Tongue (tissue), 2 donors: Measurements from ENCODE around the gene CCL18. TPM values are rescaled to one million over a fixed set of nuclear protein-coding genes. Genes with fewer than 3 reads are reported as not detected.
"Not testable (repeated sequence)": the region's sequence is repeated elsewhere in the genome, so short reads cannot be mapped to it uniquely, and the experiment has no call there.

Source experiments
- DNase-seq: peaks from one replicate; pipeline ENCODE4 v3.0.0-alpha.2; 2015
- total RNA-seq: library from RNA; depleted of rRNA; stranded (reverse); fragments of >200 nt; gene quantifications from one replicate; pipeline ENCODE4 v1.2.3, GENCODE V29; 2014

The CCL18 gene
- total RNA-seq, 1 donor from 2014 or later: not detected

DNA sequence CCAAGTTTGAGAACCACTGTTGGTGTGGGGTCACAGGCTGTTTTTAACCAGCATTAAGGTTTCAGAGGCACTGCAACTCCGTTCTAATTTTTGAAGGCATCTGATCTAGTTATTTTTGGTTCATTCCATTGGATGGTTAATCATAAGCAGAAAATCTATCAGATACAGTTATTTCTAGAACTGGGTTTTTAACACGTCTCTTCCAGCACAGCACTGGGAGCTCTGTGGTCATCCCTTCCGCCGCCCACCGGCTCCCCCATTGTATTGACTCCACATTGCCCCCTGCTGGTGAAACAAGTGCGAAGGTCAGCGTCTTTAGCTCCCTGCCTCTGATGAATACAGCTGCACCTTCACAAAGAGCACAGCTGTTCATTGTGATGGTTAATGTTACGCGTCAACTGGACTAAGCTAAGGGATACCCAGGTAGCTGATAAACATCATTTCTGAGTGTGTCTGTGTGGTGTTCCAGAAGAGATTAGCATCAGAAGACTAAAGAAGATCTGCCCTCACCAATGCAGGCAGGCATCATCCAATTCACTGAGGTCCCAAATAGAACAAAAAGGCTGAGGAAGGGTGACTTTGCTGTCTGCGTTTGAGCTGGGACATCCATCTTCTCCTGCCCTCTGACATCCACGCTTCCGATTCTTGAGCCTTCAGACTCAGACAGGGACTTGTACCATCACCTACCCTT lies 8.5 kb downstream of the CCL18 start:
- peak; percentile 42 for DNase-seq

DNA sequence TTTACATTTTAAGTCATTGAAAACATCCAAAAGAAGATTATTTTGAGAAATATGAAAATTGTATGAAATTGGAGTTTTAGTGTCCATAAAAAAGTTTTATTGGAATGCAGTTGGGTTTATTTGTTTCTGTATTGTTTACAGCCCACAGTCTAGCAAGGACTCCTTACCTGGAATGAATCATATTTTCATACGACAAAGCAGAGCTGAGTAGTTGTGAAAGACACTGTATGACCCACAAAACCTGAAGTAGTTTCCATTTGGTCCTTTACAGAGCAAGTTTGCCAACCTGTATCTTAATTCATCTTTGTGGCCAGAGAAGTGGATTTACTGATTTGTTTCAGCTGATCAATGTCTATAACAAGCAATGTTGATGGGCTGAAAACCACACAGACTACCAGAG lies 10.3 kb downstream of the CCL18 start:
- no peak for DNase-seq

DNA sequence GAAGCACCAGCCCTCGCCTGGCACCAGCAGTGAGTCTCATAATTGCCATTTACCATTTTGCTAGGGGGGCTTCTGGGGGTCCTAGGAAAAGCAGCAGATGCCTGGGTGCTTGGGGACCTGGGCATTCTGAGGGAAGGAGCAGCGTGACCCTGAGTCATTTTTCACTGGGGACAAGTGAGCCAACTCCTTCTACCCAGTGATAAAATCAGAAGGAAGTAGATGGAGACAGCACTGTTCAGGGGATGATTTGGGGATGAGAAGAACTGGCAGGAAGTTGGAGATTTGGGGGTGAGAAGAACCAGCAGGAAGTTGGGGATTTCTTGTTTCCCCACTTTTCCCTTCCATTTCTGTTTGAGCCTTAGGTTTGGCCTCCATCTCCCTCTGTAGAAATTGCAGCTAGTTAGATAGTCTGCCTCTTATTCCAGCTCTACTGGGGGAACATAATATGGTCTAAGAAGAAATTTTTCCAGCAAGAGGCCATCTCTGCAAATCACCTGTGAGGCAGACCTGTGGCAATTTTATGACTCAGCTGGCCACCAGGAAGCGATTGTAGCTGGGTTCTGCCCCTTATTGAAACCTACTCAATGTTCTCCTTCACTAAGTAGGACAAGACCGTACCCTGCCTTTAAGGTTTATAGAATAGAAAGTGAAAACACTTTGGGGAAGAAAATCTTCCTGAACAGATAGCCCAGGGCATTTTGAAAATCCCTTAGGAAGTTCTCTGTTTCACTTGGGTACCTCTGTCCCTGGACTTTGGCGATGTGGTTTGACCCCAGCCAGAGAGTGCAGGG lies 17.8 kb downstream of the CCL18 start:
- not testable (repeated sequence) for DNase-seq

DNA sequence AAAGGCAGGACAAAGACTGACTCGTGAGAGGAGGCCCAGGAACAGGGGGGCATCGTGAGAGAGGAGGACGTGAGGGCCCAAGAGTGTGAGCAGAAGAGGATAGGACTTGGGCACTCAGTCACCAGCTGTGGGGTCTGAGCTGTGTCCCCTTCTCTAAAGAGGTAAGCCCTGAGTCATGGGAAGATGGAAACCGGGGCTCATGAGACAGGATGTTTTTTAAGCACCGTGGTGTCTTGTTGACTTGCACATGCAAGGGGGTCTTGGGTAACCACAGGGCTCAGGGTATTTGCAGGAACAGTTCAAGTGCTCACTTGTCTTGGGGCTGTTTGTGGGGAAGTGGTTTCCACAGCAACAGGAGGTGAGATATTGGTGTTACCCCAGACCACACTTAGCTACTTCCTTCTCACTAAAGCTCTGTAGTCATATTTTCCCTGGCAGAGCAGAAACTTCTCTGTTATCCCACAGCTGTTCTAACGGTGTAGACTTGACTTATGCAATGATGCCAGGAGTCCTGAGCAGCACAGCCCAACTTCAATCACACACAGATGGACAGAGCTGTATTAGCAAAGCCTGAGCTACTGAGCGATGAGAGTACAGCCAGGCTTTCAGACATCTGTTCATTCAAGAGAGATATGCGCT lies 18.5 kb downstream of the CCL18 start:
- peak; percentile 23 for DNase-seq

DNA sequence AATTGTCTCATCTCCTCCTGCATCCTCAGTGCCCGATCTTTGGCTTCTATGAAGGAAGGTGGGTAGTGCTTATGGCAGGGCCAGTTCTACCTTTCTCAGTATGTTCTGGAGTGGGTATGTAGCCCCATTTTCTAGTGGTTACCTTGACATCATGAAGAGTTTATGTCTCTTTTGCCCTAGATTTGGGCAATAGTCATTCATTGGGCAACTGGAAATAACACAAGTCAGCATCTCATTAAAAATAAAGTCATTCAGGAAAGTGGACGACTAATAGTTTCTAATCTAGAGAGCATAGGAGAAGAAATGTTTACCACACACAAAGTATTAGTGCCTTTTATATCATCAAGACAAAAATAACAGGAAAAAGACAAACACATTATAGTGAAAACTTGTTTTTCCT lies 19.6 kb downstream of the CCL18 start:
- not testable (repeated sequence) for DNase-seq

DNA sequence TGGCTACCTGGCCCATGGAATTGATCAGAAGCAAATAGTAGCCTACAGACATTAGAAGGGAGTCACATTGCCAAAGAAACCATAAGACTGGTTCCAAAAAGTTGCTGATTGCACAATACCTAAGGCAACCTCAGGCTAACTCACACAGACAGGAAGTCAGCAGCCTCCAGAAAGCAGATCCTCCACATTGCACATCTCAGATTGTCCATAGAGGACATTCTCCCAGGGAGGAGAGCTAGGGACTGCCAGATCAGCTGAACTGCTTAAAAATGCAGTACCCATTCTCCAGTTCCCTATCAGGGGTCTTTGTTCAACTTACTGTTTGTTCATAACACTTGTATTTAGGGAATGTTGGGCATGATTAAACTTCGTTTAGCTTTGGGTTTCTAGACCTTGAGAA lies 21.7 kb downstream of the CCL18 start:
- DNase-seq: no peak

DNA sequence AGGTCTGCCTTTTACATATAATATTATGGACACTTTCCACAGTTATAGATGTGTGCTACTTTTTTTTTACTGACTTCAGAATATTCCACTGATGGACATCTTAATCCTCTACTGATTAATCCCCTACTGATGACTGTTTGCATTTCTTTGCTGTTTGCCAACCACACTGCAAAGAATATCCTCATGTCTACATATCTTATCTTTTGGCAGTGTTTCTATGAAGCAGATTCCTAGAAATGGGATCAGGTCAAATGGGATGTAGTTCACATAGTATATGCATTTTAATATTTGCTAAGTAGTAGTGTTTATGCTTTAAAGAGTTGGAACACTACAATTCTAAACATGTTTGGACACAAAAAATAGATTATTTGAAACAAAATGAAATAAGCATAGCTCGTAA lies 22.7 kb downstream of the CCL18 start:
- no peak for DNase-seq

DNA sequence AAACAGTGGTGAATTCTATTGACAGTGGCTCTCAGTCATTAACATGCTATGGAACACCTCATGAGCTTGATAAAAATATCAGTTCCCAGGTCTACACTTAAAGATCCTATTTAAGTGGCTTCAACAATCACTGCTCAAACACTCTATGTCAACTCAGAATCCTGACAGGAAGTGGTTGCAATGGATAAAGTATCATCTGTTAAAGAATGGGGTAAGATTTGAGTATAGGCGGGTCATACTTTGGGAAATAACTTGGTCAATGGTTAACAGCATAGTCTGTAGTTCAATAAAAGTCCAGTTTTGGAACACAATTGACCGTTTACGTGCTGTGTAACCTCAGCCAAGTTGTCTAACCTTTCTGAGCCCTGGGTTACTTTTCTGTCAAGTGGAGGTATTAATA lies 23.4 kb downstream of the CCL18 start:
- DNase-seq: not testable (repeated sequence)

DNA sequence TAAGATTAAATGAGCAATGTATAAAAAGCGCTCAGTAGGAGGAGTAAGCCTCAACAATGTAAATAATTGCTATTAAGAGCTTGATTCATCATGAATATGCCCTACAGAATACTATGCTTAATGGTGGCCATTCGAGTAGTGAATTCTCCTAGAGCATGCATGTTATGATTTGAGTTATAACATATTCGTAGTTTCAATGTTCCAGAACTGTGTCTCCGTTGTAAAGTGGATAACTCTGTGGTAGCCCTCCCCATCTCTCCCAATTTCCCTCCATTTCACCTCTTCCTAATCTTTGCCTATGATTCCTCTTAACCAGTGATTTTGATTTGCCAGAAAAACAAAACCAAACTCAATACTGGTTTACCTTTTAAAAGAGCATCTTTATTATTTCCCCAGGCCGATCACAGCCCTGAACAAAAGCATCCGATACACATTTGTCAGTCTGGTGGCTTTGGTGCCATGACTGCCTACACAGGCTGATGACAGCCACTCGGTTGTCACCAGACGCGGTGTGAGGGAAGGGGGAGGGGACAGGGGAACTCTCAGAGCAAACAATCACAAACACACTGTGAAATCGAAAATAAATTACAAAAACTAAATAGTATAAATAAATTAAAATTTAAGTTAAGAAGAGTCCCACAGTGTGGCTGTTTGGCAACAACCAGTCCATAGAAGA lies 24.0 kb downstream of the CCL18 start:
- not testable (repeated sequence) for DNase-seq

DNA sequence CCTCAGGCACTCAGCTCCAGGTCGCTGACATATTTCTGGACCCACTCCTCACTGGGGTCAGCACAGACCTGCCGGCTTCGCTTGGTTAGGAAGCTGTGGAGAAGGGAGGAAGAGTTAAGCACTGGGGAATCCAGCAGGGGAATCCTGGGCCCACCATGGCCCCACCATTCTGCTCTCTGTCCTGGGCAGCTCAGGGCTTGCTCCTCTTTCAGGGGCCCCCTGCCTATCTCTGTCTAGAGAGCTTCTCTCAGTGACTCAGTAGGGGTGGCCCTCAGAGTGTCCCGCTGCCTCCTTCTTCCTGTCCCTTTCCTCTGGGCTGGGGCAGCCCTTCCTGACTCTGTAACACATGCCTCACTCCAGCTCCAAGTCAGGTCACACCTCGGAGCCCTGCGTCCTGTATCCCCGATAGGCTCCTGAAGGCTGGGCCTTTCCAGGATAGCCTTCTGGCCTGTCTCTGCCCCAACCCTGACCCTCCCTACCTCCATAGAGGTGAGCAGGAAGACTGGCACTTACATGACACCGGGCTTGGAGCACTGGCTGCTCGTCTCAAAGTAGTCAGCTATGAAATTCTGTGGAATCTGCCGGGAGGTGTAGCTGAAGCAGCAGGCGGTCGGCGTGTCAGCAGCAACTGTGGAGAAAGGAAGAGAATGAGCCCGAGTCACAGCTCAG lies 24.7 kb downstream of the CCL18 start:
- DNase-seq: no peak

DNA sequence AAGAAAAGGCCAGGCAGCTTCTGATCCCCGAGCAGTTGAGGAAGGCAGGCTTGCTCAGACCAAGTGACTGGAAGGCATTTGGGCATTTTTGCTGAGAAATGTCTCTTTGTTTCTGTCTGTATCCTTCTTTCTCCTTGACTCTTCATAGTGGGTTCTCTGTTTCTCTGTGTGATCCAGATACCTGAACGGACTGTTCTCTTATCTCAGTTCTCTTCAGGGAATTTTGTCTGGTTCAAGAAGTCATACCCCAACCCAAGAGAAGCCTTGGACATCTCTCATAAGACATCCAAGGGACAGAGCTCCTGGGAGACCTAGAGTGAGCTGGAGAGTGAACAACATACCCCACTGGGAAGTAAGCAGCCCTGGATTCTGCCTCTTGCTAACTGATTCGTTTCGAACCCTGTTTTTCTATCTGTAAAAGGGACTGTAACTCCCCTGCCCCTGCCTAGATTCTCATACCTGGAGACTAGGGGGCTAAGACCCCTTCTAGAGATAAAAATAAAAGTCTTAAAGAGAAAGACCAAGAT lies 25.3 kb downstream of the CCL18 start:
- no peak for DNase-seq

DNA sequence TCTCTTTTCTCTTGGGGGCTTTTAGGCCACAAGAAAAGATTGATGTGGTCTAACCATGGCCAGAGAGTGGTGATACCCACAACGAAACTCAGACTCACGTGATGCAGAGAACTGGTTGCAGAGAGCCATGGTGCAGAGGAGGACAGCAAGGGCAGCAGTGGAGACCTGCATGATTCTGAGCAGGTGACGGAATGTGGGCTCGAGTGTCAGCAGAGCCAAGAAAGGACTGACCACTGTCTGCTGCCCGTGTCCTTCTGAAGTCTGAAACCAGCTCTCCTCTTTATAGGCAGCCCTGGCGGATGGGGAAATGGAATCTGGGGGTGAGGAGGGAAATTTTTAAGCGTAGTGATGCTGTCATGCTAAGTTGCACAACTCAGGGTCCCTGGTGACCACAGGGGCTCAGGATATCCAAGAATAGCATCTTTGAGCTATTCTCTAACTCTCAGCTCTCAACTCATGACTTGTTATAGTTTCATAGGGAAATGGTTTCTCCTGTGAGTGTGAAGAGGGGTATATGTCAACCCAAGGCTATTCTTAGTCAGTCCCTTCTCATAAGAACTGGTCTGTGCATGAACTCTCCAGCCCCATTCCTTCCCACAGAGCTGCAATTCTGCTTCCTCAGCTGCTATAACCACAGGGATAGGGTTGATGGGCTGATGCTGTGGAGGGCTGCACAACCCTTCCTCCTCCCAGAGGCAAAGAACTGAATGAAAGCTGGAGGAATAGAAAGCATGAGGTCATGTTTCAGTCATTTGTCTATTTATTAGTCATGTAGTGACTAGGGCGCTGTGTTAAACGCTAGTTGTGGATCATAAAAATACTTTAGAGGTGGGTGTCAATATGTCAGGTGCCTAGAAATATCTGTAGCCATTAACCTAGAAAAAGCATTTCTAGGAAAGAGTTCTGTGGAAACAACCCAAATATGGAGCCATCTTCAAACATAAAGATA lies 26.1 kb downstream of the CCL18 start, which contains the start of gene CCL3:
TSS of gene CCL3 (minus strand) at position 256 of the 949 bp plus-strand sequence. CDS start at position 171, 85 bp downstream.
- peak; percentile 5 for DNase-seq

DNA sequence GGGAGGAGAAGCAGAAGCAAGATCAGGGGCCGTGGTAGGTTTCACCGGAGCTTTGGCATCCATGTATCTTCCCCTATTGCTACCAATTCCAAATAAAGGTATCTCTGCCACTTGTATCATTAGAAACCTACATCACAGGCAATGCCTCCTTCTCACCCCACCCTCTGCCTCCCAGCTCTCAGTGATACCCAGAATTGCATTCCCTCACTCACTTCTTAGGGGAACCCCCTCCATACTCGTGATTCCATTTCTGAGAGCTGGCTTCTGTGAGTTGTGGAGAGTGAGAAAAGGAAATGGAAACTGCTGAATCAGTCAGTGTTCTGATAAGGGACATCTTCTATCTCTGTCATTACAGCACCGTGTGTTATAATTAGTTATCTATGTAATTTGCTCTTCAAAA lies 28.2 kb downstream of the CCL18 start:
- DNase-seq: no peak

DNA sequence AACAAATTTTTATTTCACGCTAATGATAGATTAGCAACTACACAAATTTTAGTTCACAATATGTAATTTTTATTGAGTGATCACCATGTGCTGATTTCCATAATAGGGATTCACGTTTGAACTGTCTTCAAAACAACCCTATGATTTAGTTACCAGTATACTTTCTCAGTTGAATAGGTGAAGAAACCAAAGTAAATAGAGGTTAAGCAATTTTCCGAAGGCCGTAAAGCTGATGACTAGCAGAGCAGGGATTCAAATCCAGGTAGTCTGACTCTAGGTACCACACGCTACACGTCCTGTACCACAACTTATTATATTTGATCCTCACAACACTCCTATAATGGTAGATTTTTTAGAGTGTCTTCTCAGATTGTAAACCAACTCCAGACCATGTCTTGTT lies 28.6 kb downstream of the CCL18 start:
- DNase-seq: not testable (repeated sequence)

DNA sequence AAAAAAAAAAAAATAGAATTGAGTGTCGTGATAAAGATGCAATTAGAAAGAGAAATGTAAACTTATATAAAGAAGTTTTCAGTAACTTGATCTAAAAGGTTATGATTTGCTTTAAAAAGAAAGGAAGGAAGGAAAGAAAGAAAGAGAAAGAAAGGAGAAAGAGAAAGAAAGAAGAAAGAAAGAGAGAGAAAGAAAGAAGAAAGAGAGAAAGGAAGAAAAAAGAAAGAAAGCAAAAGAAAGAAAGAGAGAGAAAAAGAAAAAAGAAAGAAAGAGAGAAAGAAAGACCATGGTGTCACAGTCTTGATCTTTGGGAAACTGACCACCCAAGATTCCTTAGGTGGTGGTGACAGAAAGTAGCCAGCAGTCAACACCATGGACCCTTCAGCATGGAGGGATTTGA lies 30.2 kb downstream of the CCL18 start:
- DNase-seq: no peak

DNA sequence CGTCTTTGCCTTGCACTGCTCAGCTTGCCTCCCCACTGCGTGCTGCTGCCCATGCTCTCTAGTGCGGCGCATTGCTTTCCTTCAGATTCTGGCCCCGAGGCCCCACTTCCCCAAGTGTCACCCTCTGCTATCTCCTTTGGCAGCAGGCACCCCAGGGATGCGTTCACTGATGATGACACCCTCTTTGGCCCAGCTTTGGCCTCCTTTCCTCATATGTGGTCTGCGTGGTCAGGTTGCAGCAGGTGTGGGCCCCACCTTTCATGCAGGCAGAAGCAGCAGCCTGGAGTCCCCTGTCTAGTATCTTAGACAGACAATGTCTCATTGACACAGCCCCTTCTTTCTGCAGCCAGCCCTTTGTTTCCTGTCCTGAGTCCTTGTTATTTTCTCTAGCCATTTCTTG lies 30.7 kb downstream of the CCL18 start:
- no peak for DNase-seq

DNA sequence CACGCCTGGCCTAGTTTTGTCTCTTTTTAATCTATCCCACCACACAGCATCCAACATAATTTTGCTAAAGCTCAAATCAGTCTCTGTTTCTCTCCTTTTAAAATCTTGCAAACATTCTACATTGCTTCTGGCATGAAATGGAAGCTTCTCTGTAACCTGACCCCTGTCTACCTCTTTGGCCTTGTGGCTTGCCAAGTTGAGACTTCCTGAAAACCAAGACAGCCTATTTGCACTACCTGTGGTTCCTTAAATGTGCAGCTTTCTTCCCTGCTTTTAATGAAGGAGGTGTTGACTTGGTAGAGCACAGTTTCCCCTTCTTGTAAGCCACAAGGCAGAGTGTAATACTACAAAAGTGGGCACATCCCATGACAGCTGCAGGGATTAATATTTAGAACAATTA lies 31.9 kb downstream of the CCL18 start:
- no peak for DNase-seq

DNA sequence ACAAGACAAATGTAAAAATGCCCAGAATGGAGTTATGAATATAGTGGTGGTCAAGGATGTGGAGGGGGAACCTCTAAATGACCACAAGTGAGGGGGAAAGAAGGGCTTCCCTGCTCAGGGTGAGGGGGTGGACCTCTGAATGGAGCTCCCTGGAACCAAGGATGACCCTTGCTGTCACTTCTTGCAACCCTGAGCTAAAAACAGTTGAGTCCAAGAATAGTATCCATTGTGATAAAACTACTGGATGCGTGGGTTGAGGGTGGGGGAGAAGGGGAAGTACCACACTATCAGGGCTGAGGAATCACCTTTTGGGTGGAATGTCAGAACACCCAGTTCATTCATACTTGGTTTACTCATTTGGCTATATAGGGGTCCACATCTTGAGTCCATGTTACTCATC lies 34.9 kb downstream of the CCL18 start:
- DNase-seq: not testable (repeated sequence)

DNA sequence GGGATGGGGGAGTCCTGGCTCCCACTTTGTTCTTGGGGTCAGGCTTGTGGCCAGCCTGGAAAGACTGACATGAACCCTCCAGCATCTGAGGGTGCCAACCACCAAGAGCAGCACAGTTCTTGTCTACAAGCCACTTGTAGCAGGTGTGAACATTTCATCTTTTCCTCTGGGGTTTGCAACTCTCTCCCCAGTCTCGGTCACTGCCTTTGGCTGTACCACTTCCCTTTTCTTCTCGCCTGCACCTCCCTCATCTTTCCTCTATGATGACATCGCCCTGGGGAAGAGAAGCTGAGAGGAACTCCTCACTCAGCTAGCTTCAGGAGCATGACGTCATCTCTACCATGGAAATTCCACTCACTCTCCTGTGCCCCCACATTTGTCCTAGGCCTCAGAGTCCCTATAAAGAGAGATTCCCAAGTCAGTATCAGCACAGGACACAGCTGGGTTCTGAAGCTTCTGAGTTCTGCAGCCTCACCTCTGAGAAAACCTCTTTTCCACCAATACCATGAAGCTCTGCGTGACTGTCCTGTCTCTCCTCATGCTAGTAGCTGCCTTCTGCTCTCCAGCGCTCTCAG lies 39.4 kb downstream of the CCL18 start, which contains the start of gene CCL4:
TSS of gene CCL4 (plus strand) at position 427 of the 575 bp plus-strand sequence. CDS start at position 506, 79 bp downstream.
- not testable (repeated sequence) for DNase-seq

DNA sequence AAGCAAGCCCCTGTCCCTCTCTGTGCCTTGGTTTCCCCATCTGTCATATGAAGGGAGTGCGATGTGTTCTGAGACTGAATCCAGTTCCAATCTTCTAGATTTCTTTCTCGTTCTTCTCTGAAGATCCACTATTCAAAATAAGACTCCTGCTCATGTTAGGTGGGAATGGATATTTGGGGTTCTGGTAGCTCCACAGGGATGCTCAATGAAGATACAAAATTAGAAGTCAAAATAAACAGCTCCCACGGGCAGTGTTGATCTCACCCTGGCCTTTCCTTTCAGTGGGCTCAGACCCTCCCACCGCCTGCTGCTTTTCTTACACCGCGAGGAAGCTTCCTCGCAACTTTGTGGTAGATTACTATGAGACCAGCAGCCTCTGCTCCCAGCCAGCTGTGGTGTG lies 40.2 kb downstream of the CCL18 start:
- DNase-seq: not testable (repeated sequence)
